Erythroblast (primary cell): ENCODE data around the gene IL1RAPL1.

Experiments used
- GATA1 ChIP-seq: IDR thresholded peaks from 2 replicates; pipeline ENCODE4 v1.6.1; 2011; ENCODE audit warnings: low read depth, mild to moderate bottlenecking, control low read depth, low read length, moderate library complexity
- POLR2A ChIP-seq: IDR thresholded peaks from 2 replicates; pipeline ENCODE4 v1.6.1; 2011; ENCODE audit warnings: mild to moderate bottlenecking, low read length

DNA sequence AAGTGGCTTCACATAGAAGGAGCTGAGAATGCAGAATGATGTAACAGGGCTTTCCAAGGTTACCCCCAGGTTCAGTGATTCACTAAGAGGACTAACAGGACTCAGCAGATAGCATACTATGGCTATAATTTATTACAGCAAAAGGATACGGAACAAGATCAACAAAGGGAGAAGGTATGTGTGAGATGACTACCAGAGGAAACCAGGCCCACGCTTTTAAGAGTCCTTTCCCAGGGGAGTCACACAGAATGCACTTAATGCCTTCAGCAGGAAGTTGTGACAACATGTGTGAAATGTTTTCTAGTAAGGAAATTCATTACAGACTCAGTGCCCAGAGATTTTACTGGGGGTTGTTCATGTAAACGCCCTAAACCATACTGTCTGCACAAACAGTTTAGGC is 1254.5 kb downstream of the IL1RAPL1 start:
- TF ChIP-seq POLR2A, result no peak
- TF ChIP-seq GATA1, result no peak
